GM12874 (cell line): ENCODE measurements around the gene MCHR2.

Experiments
- CTCF ChIP-seq: IDR thresholded peaks from 2 replicates; pipeline ENCODE4 v1.5.1; 2011; ENCODE audit warnings: low read depth, mild to moderate bottlenecking, control low read depth, low read length, moderate library complexity; ENCODE audit not compliant: insufficient read depth

MCHR2 gene

GRCh38 chr6:99901596-99902384, 92.2 kb downstream of the MCHR2 start:
- TF ChIP-seq CTCF: no peak

- no peak for TF ChIP-seq CTCF
Observed at GRCh38 chr6:99894815-99895214, 99.2 kb downstream of the MCHR2 start.

GRCh38 chr6:99887066-99887465, 107.0 kb downstream of the MCHR2 start:
- TF ChIP-seq CTCF: no peak

GRCh38 chr6:99885051-99885450, 109.0 kb downstream of the MCHR2 start:
- TF ChIP-seq CTCF: no peak

GRCh38 chr6:99882128-99882702, 111.8 kb downstream of the MCHR2 start:
- TF ChIP-seq CTCF: no peak

GRCh38 chr6:99879431-99879830, 114.6 kb downstream of the MCHR2 start:
- no peak for TF ChIP-seq CTCF

- TF ChIP-seq CTCF: no peak
Observed at GRCh38 chr6:99875068-99875467, 119.0 kb downstream of the MCHR2 start.
